HEK293T (cell line): ENCODE results near the gene SARM1.

Source experiments
- CTCF ChIA-PET: fragments of 350-600 bp; formaldehyde crosslinking; extraction: SDS; loops from one replicate; lab custom pipeline; 2021; ENCODE audit warnings: antibody characterized with exemption, inconsistent platforms; lab: Yijun Ruan, JAX
- POLR2A ChIA-PET: fragments of 350-600 bp; formaldehyde crosslinking; extraction: SDS; loops from one replicate; lab custom pipeline; 2020; ENCODE audit warnings: antibody characterized with exemption, inconsistent platforms; lab: Yijun Ruan, JAX
- DNase-seq: peaks from one replicate; pipeline ENCODE4 v3.0.0; 2012; ENCODE audit warnings: mixed read lengths; ENCODE audit errors: extremely low spot score
- ARNT ChIP-seq: fragments of 450-650 bp; IDR thresholded peaks from 2 replicates; pipeline ENCODE4 v1.6.1; 2017; ENCODE audit warnings: mild to moderate bottlenecking
- BHLHE40 ChIP-seq: fragments of 450-650 bp; IDR thresholded peaks from 2 replicates; pipeline ENCODE4 v1.6.1; 2016; ENCODE audit warnings: mild to moderate bottlenecking, moderate library complexity, borderline replicate concordance
- CTBP1 ChIP-seq: fragments of 450-650 bp; IDR thresholded peaks from 2 replicates; pipeline ENCODE4 v1.6.1; 2016; ENCODE audit warnings: borderline replicate concordance
- ELF4 ChIP-seq: fragments of 450-650 bp; IDR thresholded peaks from 2 replicates; pipeline ENCODE4 v1.6.1; 2017; ENCODE audit warnings: antibody characterized with exemption
- FOXA1 ChIP-seq: fragments of 450-650 bp; IDR thresholded peaks from 2 replicates; pipeline ENCODE4 v1.6.1; 2016; ENCODE audit warnings: mild to moderate bottlenecking
- FOXK2 ChIP-seq: fragments of 450-650 bp; IDR thresholded peaks from 2 replicates; pipeline ENCODE4 v1.6.1; 2016; ENCODE audit warnings: mild to moderate bottlenecking
- FOXM1 ChIP-seq: fragments of 450-650 bp; IDR thresholded peaks from 2 replicates; pipeline ENCODE4 v1.6.1; 2017; ENCODE audit warnings: mild to moderate bottlenecking, borderline replicate concordance
- HDGF ChIP-seq: fragments of 450-650 bp; IDR thresholded peaks from 2 replicates; pipeline ENCODE4 v1.6.1; 2017; ENCODE audit warnings: antibody characterized with exemption, borderline replicate concordance
- L3MBTL2 ChIP-seq: fragments of 450-650 bp; conservative IDR thresholded peaks from 2 replicates; pipeline ENCODE4 v1.6.1; 2016; ENCODE audit warnings: mild to moderate bottlenecking
- LEF1 ChIP-seq: fragments of 450-650 bp; IDR thresholded peaks from 2 replicates; pipeline ENCODE4 v1.6.1; 2017; ENCODE audit warnings: mild to moderate bottlenecking, borderline replicate concordance
- NFRKB ChIP-seq: fragments of 450-650 bp; IDR thresholded peaks from 2 replicates; pipeline ENCODE4 v1.6.1; 2016; ENCODE audit warnings: mild to moderate bottlenecking, moderate library complexity
- SP1 ChIP-seq: fragments of 450-650 bp; IDR thresholded peaks from 2 replicates; pipeline ENCODE4 v1.6.1; 2017
- SUZ12 ChIP-seq: fragments of 450-650 bp; IDR thresholded peaks from 2 replicates; pipeline ENCODE4 v1.6.1; 2016; ENCODE audit warnings: mild to moderate bottlenecking
- TARDBP ChIP-seq: fragments of 450-650 bp; IDR thresholded peaks from 2 replicates; pipeline ENCODE4 v1.6.1; 2016
- ZNF384 ChIP-seq: fragments of 450-650 bp; IDR thresholded peaks from 2 replicates; pipeline ENCODE4 v1.6.1; 2016
- TF ChIP-seq, protein P1 (sequence below): fragments of 450-650 bp; IDR thresholded peaks from 2 replicates; pipeline ENCODE4 v1.6.1; 2016

The SARM1 gene

DNA sequence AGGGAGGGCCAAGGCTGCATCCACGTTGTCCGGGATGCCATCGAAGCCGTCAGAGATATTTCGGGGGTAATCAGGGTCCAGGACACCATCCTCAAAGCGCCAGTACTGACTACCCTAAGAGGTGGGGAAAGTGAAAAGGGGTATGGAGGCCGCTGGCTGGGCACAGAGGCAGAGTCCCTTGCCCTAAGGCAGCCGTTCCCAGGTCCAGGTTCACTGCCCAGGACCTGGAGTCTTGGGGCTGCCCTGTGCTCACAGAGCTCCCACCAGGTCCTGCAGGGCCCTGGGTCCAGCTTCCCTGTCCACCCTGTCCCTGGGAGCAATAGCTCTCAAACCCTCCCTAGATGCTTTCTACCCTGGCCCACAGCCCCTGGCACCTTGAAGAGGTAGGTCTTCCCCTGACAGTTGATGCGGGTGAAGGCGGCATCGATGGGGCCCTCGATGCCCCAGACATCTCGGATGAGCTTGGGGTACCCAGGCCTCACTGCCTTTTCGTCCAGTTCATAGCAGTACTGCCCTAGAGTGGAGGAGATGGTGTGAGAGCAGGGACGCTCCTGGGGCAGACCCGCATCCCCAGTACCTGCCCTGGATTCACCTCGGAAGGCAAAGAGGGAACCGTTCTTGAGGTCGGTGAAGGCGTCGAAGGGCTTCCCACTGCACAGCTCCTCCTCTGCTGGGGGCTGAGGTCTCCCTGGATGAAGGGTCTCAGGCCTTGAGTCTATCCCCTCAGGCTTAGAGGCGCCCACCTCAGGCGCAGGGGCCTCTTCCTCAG lies 2.4 kb upstream of the SARM1 start:
- no peak for TF ChIP-seq FOXK2
- ChIA-PET CTCF (interaction anchor here (0.6 to 2.3 kb wide), 2 partner anchors 48 to 483 kb away, joined by 4 to 14 read pairs; no protein-coding TSS in a partner anchor), POLR2A (interaction anchor here (1.1 to 6.4 kb wide), 3 partner anchors 12 to 34 kb away, joined by 4 to 64 read pairs (median 17); partner anchors contain the start of genes IFT20, POLDIP2 and TNFAIP1)
- no peak for DNase-seq

DNA sequence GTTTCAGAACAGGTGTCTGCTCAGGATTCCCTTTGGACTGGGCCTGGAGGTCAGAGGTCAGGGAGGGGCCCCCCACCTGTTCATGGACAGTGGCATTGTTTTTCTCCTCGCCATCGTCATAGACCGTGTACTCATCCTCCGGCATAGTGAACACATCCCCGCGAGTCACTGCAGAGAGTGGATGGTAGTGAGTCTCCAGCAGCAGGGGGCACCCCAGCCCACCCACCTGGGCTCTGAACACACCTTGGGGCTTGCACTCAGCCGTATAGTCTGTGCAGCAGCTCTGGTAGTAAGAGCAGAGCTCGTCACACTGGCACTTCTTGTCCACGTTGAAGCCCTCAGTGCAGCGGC lies 1.8 kb upstream of the SARM1 start:
- ChIA-PET POLR2A (interaction anchor here (1.4 to 6.4 kb wide), 3 partner anchors 12 to 34 kb away, joined by 3 to 64 read pairs (median 17); partner anchors contain the start of genes IFT20, POLDIP2 and TNFAIP1), CTCF (interaction anchor here (2.3 kb wide), 1 partner anchor 47 kb away, joined by 14 read pairs; no protein-coding TSS in a partner anchor)

DNA sequence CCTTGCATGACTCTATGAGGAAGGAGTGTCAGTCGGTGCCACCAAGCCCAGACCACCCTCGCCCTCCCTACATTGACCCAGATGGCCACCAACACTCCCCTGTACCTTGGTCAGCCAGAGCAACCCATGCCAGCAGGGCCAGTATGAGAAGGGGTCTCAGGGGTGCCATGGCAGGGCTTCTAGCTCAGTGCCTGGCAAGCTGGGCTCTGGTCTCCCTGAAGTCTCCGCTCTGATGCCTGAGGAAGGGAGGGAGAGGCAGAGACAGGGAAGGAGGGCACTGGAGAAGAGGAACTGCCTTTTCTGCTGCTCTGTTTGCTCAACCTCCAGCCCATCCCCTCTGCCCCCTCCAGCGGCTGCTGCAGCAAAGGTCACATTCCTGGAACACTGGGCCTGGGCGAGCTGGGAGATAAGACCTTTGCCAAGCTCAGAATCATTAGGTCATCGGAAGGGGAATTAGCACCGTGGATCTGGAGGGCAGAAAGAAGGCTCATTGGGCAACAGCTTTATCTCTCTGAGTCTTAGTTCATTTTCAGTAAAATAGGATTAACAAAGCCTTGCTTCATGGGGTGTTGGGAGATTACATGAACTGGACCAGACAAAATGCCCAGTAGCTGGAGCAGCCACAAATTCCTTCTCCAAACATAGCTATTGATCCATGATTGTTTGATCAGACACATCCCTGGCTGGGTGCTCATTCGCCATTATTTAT lies 1.3 kb upstream of the SARM1 start, which contains the start of gene VTN:
VTN (minus strand) TSS at position 273 of the 709 bp plus-strand sequence; CDS start at position 169, 104 bp downstream.
- ChIA-PET POLR2A (interaction anchor here (0.9 to 6.4 kb wide), 4 partner anchors 13 to 37 kb away, joined by 3 to 64 read pairs (median 10); partner anchors contain the start of genes IFT20, POLDIP2 and TNFAIP1), CTCF (interaction anchor here (0.6 to 2.3 kb wide), 2 partner anchors 47 to 104 kb away, joined by 4 to 14 read pairs; no protein-coding TSS in a partner anchor)
- no peak for DNase-seq
- no peak for TF ChIP-seq ARNT
- TF ChIP-seq SP1, result no peak
- no peak for TF ChIP-seq FOXK2
- TF ChIP-seq CTBP1, result no peak
- no peak for TF ChIP-seq BHLHE40
- TF ChIP-seq HDGF, result no peak

More for the DNA sequence above, 1.8 kb upstream of the SARM1 start:
- TF ChIP-seq FOXM1, result no peak
- TF ChIP-seq ARNT, result no peak
- TF ChIP-seq FOXA1, result no peak
- TF ChIP-seq LEF1, result no peak
- no peak for TF ChIP-seq ELF4
- no peak for TF ChIP-seq HDGF
- no peak for TF ChIP-seq SUZ12
- TF ChIP-seq TARDBP, result no peak
- no peak for TF ChIP-seq SP1
- TF ChIP-seq BHLHE40, result no peak
- TF ChIP-seq L3MBTL2, result no peak
- DNase-seq, result no peak

DNA sequence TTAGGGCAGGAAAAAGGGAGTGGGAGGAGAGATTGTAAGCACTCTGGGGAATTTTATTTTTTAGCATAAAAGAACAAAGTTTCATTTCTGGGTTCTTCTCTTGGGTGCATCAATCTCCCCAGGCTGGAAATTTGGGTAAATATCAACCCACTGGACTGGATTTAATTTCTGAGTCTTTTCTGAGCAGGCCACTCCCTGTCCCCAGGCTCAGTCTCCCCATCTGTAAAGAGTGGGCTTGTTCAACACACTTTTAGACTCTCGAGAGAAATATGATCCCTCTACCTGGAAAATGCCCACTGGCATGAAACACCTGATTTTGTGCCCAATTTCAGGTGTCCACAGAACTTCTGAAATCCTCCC lies 770 bp upstream of the SARM1 start:
- ChIA-PET CTCF (interaction anchor here (0.6 to 2.3 kb wide), 2 partner anchors 46 to 103 kb away, joined by 4 to 14 read pairs; no protein-coding TSS in a partner anchor), POLR2A (interaction anchor here (0.9 to 6.4 kb wide), 4 partner anchors 13 to 37 kb away, joined by 3 to 64 read pairs (median 10); partner anchors contain the start of genes IFT20, POLDIP2 and TNFAIP1)
- DNase-seq, result no peak
- TF ChIP-seq TARDBP (no peak), ELF4 (no peak), NFRKB (no peak), HDGF (no peak), FOXM1 (no peak), FOXK2 (no peak), ZNF384 (no peak), L3MBTL2 (no peak), FOXA1 (no peak), BHLHE40 (no peak), ARNT (no peak), CTBP1 (no peak), SUZ12 (no peak), LEF1 (no peak), SP1 (no peak)
- TF ChIP-seq, protein P1, sequence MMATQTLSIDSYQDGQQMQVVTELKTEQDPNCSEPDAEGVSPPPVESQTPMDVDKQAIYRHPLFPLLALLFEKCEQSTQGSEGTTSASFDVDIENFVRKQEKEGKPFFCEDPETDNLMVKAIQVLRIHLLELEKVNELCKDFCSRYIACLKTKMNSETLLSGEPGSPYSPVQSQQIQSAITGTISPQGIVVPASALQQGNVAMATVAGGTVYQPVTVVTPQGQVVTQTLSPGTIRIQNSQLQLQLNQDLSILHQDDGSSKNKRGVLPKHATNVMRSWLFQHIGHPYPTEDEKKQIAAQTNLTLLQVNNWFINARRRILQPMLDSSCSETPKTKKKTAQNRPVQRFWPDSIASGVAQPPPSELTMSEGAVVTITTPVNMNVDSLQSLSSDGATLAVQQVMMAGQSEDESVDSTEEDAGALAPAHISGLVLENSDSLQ, result no peak

DNA sequence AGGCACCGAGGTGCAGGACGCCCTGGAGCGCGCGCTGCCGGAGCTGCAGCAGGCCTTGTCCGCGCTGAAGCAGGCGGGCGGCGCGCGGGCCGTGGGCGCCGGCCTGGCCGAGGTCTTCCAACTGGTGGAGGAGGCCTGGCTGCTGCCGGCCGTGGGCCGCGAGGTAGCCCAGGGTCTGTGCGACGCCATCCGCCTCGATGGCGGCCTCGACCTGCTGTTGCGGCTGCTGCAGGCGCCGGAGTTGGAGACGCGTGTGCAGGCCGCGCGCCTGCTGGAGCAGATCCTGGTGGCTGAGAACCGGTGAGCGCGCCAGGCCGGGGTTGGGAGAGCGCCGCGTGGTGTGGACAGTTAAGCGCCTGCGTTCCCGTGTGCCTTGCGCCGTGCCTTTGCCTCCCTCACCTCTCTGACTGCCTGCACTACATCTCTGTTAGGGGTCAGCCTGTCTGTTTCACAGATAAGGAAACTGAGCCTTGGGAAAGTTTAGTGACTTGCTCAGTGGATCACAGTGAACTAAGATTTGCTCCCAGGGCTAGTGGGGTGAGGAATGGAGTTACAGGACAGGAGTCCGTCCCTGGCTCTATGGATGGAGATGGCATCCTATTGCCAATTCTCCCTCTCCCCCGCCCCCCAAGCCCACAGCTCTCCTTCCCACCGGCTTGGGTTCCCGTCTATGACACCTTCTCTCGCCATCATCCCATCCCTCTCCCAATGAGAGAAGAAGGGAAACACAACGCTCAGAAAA lies 880 bp downstream of the SARM1 start:
- peak; percentile 21 for DNase-seq
- ChIA-PET CTCF (no interaction called here), POLR2A (interaction anchor here (0.7 to 6.4 kb wide), 3 partner anchors 15 to 198 kb away, joined by 3 to 64 read pairs (median 3); partner anchors contain the start of gene POLDIP2)
- no peak for TF ChIP-seq FOXA1
- TF ChIP-seq L3MBTL2, result peak; percentile 50

DNA sequence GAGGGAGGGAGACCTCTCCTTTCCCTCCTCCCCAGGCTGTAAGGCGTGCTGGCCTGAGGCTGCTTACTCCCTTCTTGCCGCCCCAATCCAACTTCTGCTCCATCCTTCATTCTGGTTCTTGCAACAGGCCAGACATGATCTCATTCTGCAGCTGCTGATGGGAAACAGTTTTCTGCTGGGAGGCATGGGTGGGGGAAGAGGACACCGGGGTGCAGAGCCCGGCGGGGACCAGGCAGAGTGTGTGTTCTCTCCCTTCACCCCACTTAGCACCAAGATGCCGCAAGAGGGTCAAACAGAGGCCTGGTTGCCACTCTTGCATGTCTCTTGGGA lies 1.4 kb downstream of the SARM1 start:
- TF ChIP-seq SP1, result no peak
- TF ChIP-seq LEF1, result no peak
- TF ChIP-seq HDGF, result no peak
- no peak for TF ChIP-seq CTBP1
- no peak for TF ChIP-seq BHLHE40
- no peak for TF ChIP-seq ARNT
- TF ChIP-seq ELF4, result no peak
- no peak for TF ChIP-seq FOXK2
- no peak for TF ChIP-seq TARDBP
- no peak for TF ChIP-seq ZNF384
- TF ChIP-seq NFRKB, result no peak
- TF ChIP-seq, protein P1, result no peak
- TF ChIP-seq SUZ12, result no peak
- TF ChIP-seq L3MBTL2, result no peak
- no peak for TF ChIP-seq FOXA1
- CTCF ChIA-PET, result no interaction called here
- POLR2A ChIA-PET, result interaction anchor here (0.9 to 1.0 kb wide), 2 partner anchors 32 to 34 kb away, joined by 3 read pairs; no protein-coding TSS in a partner anchor
- no peak for DNase-seq
